ENCODE results near the gene TAF8. TPM values are rescaled to one million over a fixed set of nuclear protein-coding genes. Genes with fewer than 3 reads are reported as not detected.

Gene TAF8
- total and polyA plus RNA-seq, 8 donors, result 3.8 to 24.6 (median 12.6) TPM

- WGBS, 5 donors, result 56 to 71% (median 65%) methylated on average over 22 of the region's 22 CpGs
- no peaks in the 10 kb centered on the region for H3K27me3 ChIP-seq
- no peak overlapping the region for H3K4me3 ChIP-seq
- intact Hi-C loops (cut with DNase I; ENCODE audit: low total_unique reads), result no loop called here
- no peaks in the 10 kb centered on the region for H3K9me3 ChIP-seq
- H3K36me3 ChIP-seq, result peaks cover 0 to 35% (median 18%) of the 10 kb centered on the region in 4 donors
- H3K4me1 ChIP-seq, result peaks cover 4 to 11% (median 6%) of the 10 kb centered on the region in 4 donors
- peak; percentile 31 to 51 for DNase-seq
- H3K27ac ChIP-seq, result peak overlapping the region in 4 of 5 donors; percentile 30 to 48 (median 36)
- TF ChIP-seq POLR2AphosphoS5 (IDR thresholded peaks at IDR 0.05) (no peak), CTCF (IDR thresholded peaks at IDR 0.05) (peak in 4 of 7 experiments; percentile 9 to 54 (median 34)), EP300 (IDR thresholded peaks at IDR 0.05) (no peak), POLR2A (IDR thresholded peaks at IDR 0.05) (no peak)
Measured at GRCh38 chr6:42086046-42087035, 36.0 kb downstream of the TAF8 start.

GRCh38 chr6:42088101-42088591 lies 37.8 kb downstream of the TAF8 start:
- Histone ChIP-seq H3K27me3 (no peaks in the 10 kb centered on the region), H3K27ac (no peak overlapping the region), H3K4me3 (no peak overlapping the region), H3K4me1 (peaks cover 4 to 11% (median 6%) of the 10 kb centered on the region in 4 donors), H3K36me3 (peaks cover 0 to 17% (median 2%) of the 10 kb centered on the region in 4 donors), H3K9me3 (no peaks in the 10 kb centered on the region)
- no peak for DNase-seq
- TF ChIP-seq POLR2A (IDR thresholded peaks at IDR 0.05) (no peak), POLR2AphosphoS5 (IDR thresholded peaks at IDR 0.05) (no peak), CTCF (IDR thresholded peaks at IDR 0.05) (no peak), EP300 (IDR thresholded peaks at IDR 0.05) (no peak)
- WGBS, 5 donors, result 78 to 91% (median 87%) methylated on average over 7 of the region's 7 CpGs
- intact Hi-C loops (cut with DNase I; ENCODE audit: low total_unique reads), result no loop called here

GRCh38 chr6:42090819-42091717 lies 40.7 kb downstream of the TAF8 start:
- no peak for TF ChIP-seq POLR2AphosphoS5 (IDR thresholded peaks at IDR 0.05)
- TF ChIP-seq POLR2A (IDR thresholded peaks at IDR 0.05), result no peak
- TF ChIP-seq CTCF (IDR thresholded peaks at IDR 0.05), result no peak
- TF ChIP-seq EP300 (IDR thresholded peaks at IDR 0.05), result no peak

GRCh38 chr6:42091718-42092023 lies 41.3 kb downstream of the TAF8 start:
- no peak for TF ChIP-seq POLR2AphosphoS5 (IDR thresholded peaks at IDR 0.05)
- TF ChIP-seq POLR2A (IDR thresholded peaks at IDR 0.05), result no peak
- TF ChIP-seq CTCF (IDR thresholded peaks at IDR 0.05), result no peak
- TF ChIP-seq EP300 (IDR thresholded peaks at IDR 0.05), result no peak
- H3K27me3 ChIP-seq, result no peaks in the 10 kb centered on the region
- intact Hi-C loops (cut with DNase I; ENCODE audit: low total_unique reads), result no loop called here
- DNase-seq, result no peak
- no peaks in the 10 kb centered on the region for H3K9me3 ChIP-seq
- H3K4me1 ChIP-seq, result peaks cover 0 to 4% (median 2%) of the 10 kb centered on the region in 4 donors
- H3K36me3 ChIP-seq, result peaks cover 0 to 4% (median 0%) of the 10 kb centered on the region in 4 donors
- WGBS, 5 donors, result 78 to 85% (median 80%) methylated on average over 9 of the region's 9 CpGs
- H3K4me3 ChIP-seq, result no peak overlapping the region
- H3K27ac ChIP-seq, result no peak overlapping the region

More at GRCh38 chr6:42090819-42091717, 40.7 kb downstream of the TAF8 start:
- H3K4me3 ChIP-seq, result no peak overlapping the region
- DNase-seq, result no peak
- WGBS, 5 donors, result 87 to 91% (median 90%) methylated on average over 10 of the region's 10 CpGs
- no peak overlapping the region for H3K27ac ChIP-seq
- peaks cover 0 to 6% (median 0%) of the 10 kb centered on the region in 4 donors for H3K36me3 ChIP-seq
- peaks cover under 1 to 7% (median 6%) of the 10 kb centered on the region in 4 donors for H3K4me1 ChIP-seq
- no peaks in the 10 kb centered on the region for H3K9me3 ChIP-seq
- no peaks in the 10 kb centered on the region for H3K27me3 ChIP-seq
- intact Hi-C loops (cut with DNase I; ENCODE audit: low total_unique reads), result no loop called here

All from stomach (tissue), 9 donors.